Stimulated activated CD8-positive, alpha-beta memory T cell treated with anti-CD3 and anti-CD28 coated beads, Interleukin-15, amount 100 ng/mL, for 4 hours (primary cell): ENCODE results near the gene MPRIP.

Experiments used
- DNase-seq, 2 donors: peaks; one replicate each; pipeline ENCODE4 v3.0.0-alpha.2; 2020; ENCODE audit warnings: low read depth in 2 of 2

The MPRIP gene

GRCh38 chr17:17232303-17232621 lies 190.0 kb downstream of the MPRIP start:
- no peak for DNase-seq

- no peak for DNase-seq
These were observed 193.2 kb downstream of the MPRIP start for GRCh38 chr17:17235212-17236174.

- no peak for DNase-seq
These were observed 194.2 kb downstream of the MPRIP start for GRCh38 chr17:17236295-17237025.

DNA sequence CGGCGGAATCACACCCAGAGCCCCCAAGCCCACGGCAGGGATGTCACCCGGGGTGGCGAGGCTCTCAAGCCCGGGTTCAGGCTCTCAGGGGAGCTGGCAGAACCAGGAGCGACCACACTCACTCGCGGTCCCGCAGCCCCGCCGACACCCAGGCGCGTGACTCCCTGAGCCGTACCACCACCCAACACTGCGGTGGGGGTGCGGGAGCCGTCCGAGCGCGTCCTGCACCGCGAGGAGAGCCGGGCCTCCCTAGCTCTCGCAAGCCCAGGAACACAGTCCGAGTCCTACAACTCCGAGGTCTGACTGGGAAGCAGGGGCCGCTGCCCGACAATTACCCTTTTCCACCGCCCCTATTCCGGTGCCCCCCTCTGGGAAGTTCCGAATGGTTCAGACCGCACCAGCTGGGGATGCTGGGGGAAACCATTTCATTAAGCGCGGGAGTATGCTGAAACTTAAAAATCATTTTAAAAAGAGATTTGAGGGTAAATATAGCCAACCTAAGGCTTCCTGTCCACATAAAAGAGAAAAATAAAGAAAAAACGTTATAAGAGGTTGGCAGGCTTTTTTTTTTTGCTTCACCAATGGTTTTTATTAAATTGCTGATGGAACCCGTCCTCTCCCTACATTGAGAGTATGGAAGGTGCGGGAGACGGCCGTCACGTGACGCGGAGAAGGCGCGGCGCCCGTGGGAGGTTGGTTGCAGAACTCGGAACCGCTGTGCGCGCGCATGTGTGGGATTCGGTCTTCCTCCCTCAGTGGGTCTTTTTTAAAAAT lies 195.0 kb downstream of the MPRIP start, which contains the start of gene FLCN:
TSS of gene FLCN (minus strand) at position 143 of the 774 bp plus-strand sequence. CDS start 9,031 bp downstream, outside the sequence.
- DNase-seq: peak; percentile 81 to 85

GRCh38 chr17:17239832-17240231 lies 197.6 kb downstream of the MPRIP start:
- no peak for DNase-seq

- no peak for DNase-seq
These were observed 199.4 kb downstream of the MPRIP start for GRCh38 chr17:17241656-17242055.

- no peak for DNase-seq
These were observed 200.0 kb downstream of the MPRIP start for GRCh38 chr17:17242246-17242645.
